Liver (tissue), 9 donors: ENCODE measurements around the gene PABPN1L. TPM values are rescaled to one million over a fixed set of nuclear protein-coding genes. Genes with fewer than 3 reads are reported as not detected.

Experiments
- DNase-seq: peaks from one replicate; pipeline ENCODE4 v3.0.0-alpha.2; 2017; ENCODE audit warnings: low spot score
- H3K27ac ChIP-seq, 2 donors: one replicate each; pipeline ENCODE4 v1.7.0; 2013; ENCODE audit warnings: inconsistent platforms in 2 of 2, low read length in 2 of 2, control low read depth in 1 of 2, low read depth in 1 of 2, mild to moderate bottlenecking in 1 of 2
- H3K27me3 ChIP-seq, 4 donors: one replicate each; pipeline versions ENCODE4 v1.6.1 to v1.7.0; 2013; ENCODE audit warnings: low read length in 3 of 4, inconsistent platforms in 1 of 4, mild to moderate bottlenecking in 1 of 4, moderate library complexity in 1 of 4; ENCODE audit not compliant: control insufficient read depth in 4 of 4, insufficient read depth in 4 of 4
- H3K36me3 ChIP-seq, 4 donors: one replicate each; pipeline versions ENCODE4 v1.6.1 to v1.7.0; 2013; ENCODE audit warnings: low read length in 3 of 4, mild to moderate bottlenecking in 3 of 4, low read depth in 1 of 4, moderate library complexity in 1 of 4; ENCODE audit not compliant: control insufficient read depth in 4 of 4, insufficient read depth in 3 of 4
- H3K4me1 ChIP-seq, 4 donors: one replicate each; pipeline versions ENCODE4 v1.6.1 to v1.7.0; 2013; ENCODE audit warnings: low read length in 3 of 4, mild to moderate bottlenecking in 3 of 4, moderate library complexity in 1 of 4; ENCODE audit not compliant: control insufficient read depth in 4 of 4, insufficient read depth in 4 of 4
- H3K4me3 ChIP-seq, 3 donors: one replicate each; pipeline versions ENCODE4 v1.6.1 to v1.7.0; 2013; ENCODE audit warnings: low read length in 3 of 3, control low read depth in 1 of 3, low read depth in 1 of 3, mild to moderate bottlenecking in 1 of 3
- H3K9ac ChIP-seq, 2 donors: one replicate each; pipeline ENCODE4 v1.7.0; 2013; ENCODE audit warnings: low read length in 2 of 2, mild to moderate bottlenecking in 2 of 2, moderate library complexity in 2 of 2, control low read depth in 1 of 2, low read depth in 1 of 2
- H3K9me3 ChIP-seq, 4 donors: one replicate each; pipeline versions ENCODE4 v1.6.1 to v1.7.0; 2013; ENCODE audit warnings: low read length in 3 of 4; ENCODE audit not compliant: control insufficient read depth in 4 of 4
- ATF3 ChIP-seq: IDR thresholded peaks from 2 replicates; pipeline ENCODE4 v1.6.1; 2016; ENCODE audit warnings: antibody characterized with exemption
- CTCF ChIP-seq: fragments of 150-350 bp; IDR thresholded peaks from 2 replicates; pipeline ENCODE4 v1.5.1; 2017; ENCODE audit warnings: improper control_type of control experiment, low read depth, low read length; ENCODE audit not compliant: missing input control
- EGR1 ChIP-seq, 2 donors: IDR thresholded peaks; 2 replicates each; pipeline ENCODE4 v1.6.1; 2016 to 2018; ENCODE audit warnings: antibody characterized with exemption in 2 of 2, low read depth in 2 of 2
- FOXA1 ChIP-seq: IDR thresholded peaks from 2 replicates; pipeline ENCODE4 v1.6.1; 2016; ENCODE audit warnings: antibody characterized with exemption
- FOXA2 ChIP-seq: IDR thresholded peaks from 2 replicates; pipeline ENCODE4 v1.6.1; 2016; ENCODE audit warnings: antibody characterized with exemption
- GABPA ChIP-seq, 2 donors: IDR thresholded peaks in 1 of 2; conservative IDR thresholded peaks in 1 of 2; 2 replicates each; pipeline ENCODE4 v1.6.1; 2016; ENCODE audit warnings: antibody characterized with exemption in 2 of 2, mild to moderate bottlenecking in 1 of 2, moderate library complexity in 1 of 2
- HNF4A ChIP-seq, 2 donors: conservative IDR thresholded peaks; 2 replicates each; pipeline ENCODE4 v1.6.1; 2016; ENCODE audit warnings: antibody characterized with exemption in 2 of 2, mild to moderate bottlenecking in 2 of 2
- HNF4G ChIP-seq: IDR thresholded peaks from 2 replicates; pipeline ENCODE4 v1.6.1; 2016; ENCODE audit warnings: antibody characterized with exemption
- JUND ChIP-seq, 2 donors: IDR thresholded peaks; 2 replicates each; pipeline ENCODE4 v1.6.1; 2016; ENCODE audit warnings: antibody characterized with exemption in 2 of 2
- MAX ChIP-seq: IDR thresholded peaks from 2 replicates; pipeline ENCODE4 v1.6.1; 2016; ENCODE audit warnings: antibody characterized with exemption
- NR2F2 ChIP-seq: IDR thresholded peaks from 2 replicates; pipeline ENCODE4 v1.6.1; 2016; ENCODE audit warnings: antibody characterized with exemption
- RAD21 ChIP-seq, 2 donors: IDR thresholded peaks; 2 replicates each; pipeline ENCODE4 v1.6.1; 2016; ENCODE audit warnings: antibody characterized with exemption in 2 of 2, mild to moderate bottlenecking in 2 of 2
- REST ChIP-seq: IDR thresholded peaks from 2 replicates; pipeline ENCODE4 v1.6.1; 2016; ENCODE audit warnings: antibody characterized with exemption, mild to moderate bottlenecking
- RXRA ChIP-seq, 2 donors: IDR thresholded peaks; 2 replicates each; pipeline ENCODE4 v1.6.1; 2017 to 2018; ENCODE audit warnings: antibody characterized with exemption in 2 of 2, mild to moderate bottlenecking in 1 of 2
- TAF1 ChIP-seq: conservative IDR thresholded peaks from 2 replicates; pipeline ENCODE4 v1.6.1; 2016; ENCODE audit warnings: antibody characterized with exemption, mild to moderate bottlenecking
- YY1 ChIP-seq: IDR thresholded peaks from 2 replicates; pipeline ENCODE4 v1.6.1; 2016; ENCODE audit warnings: antibody characterized with exemption, mild to moderate bottlenecking
- ZBTB33 ChIP-seq: IDR thresholded peaks from 2 replicates; pipeline ENCODE4 v1.6.1; 2016; ENCODE audit warnings: antibody characterized with exemption
- WGBS: extraction: QIAGEN DNeasy Blood & Tissue Kit; methylation state at CpG from one replicate; pipeline ENCODE4 v1.1.7; 2013; 5-methylcytosine and 5-hydroxymethylcytosine counted together
- polyA plus RNA-seq, 2 donors: library from polyadenylated mRNA; stranded (reverse) in 1 of 2; unstranded in 1 of 2; fragments of 200-250 nt in 1 of 2; fragments of >200 nt in 1 of 2; fragmentation: Nextera tagmentation in 1 of 2; extraction: Ambion mirVana in 1 of 2; gene quantifications; one replicate each; pipeline versions ENCODE4 v1.2.1 to v1.2.3, GENCODE V29; 2013 to 2015
- total RNA-seq, 2 donors: library from RNA; depleted of rRNA; stranded (reverse); fragments of >200 nt; gene quantifications; one replicate each; pipeline ENCODE4 v1.2.3, GENCODE V29; 2014
- donor health status: healthy.
- donor health status: healthy.
- donor health status: healthy.
- donor health status: healthy.
- donor health status: healthy.

Gene PABPN1L
- total and polyA plus RNA-seq, 4 donors, result 0.09 TPM; not detected in 3

GRCh38 chr16:88863426-88863825 lies 3.0 kb downstream of the PABPN1L start:
- Histone ChIP-seq H3K4me1 (peaks cover 0 to 1% (median under 1%) of the 10 kb centered on the region in 4 donors), H3K27me3 (no peaks in the 10 kb centered on the region), H3K4me3 (no peak overlapping the region), H3K9ac (no peak overlapping the region), H3K36me3 (peaks cover 8 to 39% (median 18%) of the 10 kb centered on the region in 4 donors), H3K9me3 (no peaks in the 10 kb centered on the region), H3K27ac (no peak overlapping the region)
- no peak for TF ChIP-seq REST
- no peak for TF ChIP-seq HNF4G
- no peak for TF ChIP-seq FOXA1
- TF ChIP-seq MAX, result no peak
- no peak for TF ChIP-seq RXRA (IDR thresholded peaks at IDR 0.05)
- no peak for TF ChIP-seq YY1
- TF ChIP-seq FOXA2, result no peak
- TF ChIP-seq EGR1 (IDR thresholded peaks at IDR 0.05; ENCODE audit: low read depth in 2 of 2), result no peak
- no peak for TF ChIP-seq ATF3
- no peak for TF ChIP-seq RAD21 (IDR thresholded peaks at IDR 0.05)
- TF ChIP-seq CTCF, result no peak
- TF ChIP-seq GABPA (IDR thresholded peaks at IDR 0.05 in 1 of 2, conservative IDR thresholded peaks at IDR 0.05 in 1 of 2), result no peak
- no peak for TF ChIP-seq HNF4A (conservative IDR thresholded peaks at IDR 0.05)
- no peak for TF ChIP-seq NR2F2
- 93% methylated on average over 13 of the region's 13 CpGs for WGBS
- DNase-seq, result no peak

- Histone ChIP-seq H3K9ac (no peak overlapping the region), H3K27ac (no peak overlapping the region), H3K27me3 (no peaks in the 10 kb centered on the region), H3K36me3 (peaks cover 8 to 39% (median 18%) of the 10 kb centered on the region in 4 donors), H3K9me3 (no peaks in the 10 kb centered on the region), H3K4me3 (no peak overlapping the region), H3K4me1 (peaks cover 0 to 6% (median 5%) of the 10 kb centered on the region in 4 donors)
- no peak for DNase-seq
- 86% methylated on average over 25 of the region's 25 CpGs for WGBS
- TF ChIP-seq EGR1 (IDR thresholded peaks at IDR 0.05; ENCODE audit: low read depth in 2 of 2) (no peak), ZBTB33 (no peak), CTCF (no peak), FOXA1 (no peak), GABPA (IDR thresholded peaks at IDR 0.05 in 1 of 2, conservative IDR thresholded peaks at IDR 0.05 in 1 of 2) (no peak), RXRA (IDR thresholded peaks at IDR 0.05) (no peak), FOXA2 (no peak), NR2F2 (no peak), YY1 (no peak), RAD21 (IDR thresholded peaks at IDR 0.05) (no peak), JUND (IDR thresholded peaks at IDR 0.05) (no peak), TAF1 (no peak), HNF4G (no peak), ATF3 (no peak), REST (no peak)
Observed at GRCh38 chr16:88862968-88863367, 3.5 kb downstream of the PABPN1L start.
